Upper lobe of left lung (tissue), 4 donors: ENCODE results near the gene PPM1N.

Experiments used
- EP300 ChIP-seq, 4 donors: sonication (generic); formaldehyde crosslinking; IDR thresholded peaks; one replicate each; pipeline ENCODE4 v1.5.1; 2017; ENCODE audit warnings: antibody characterized with exemption in 4 of 4, control low read depth in 2 of 4
- POLR2A ChIP-seq, 4 donors: fragments of 450-650 bp; IDR thresholded peaks; one replicate each; pipeline ENCODE4 v1.5.1; 2016 to 2017; ENCODE audit warnings: antibody characterized with exemption in 4 of 4, mild to moderate bottlenecking in 2 of 4
- POLR2AphosphoS5 ChIP-seq, 2 donors: sonication (generic); formaldehyde crosslinking; IDR thresholded peaks; one replicate each; pipeline ENCODE4 v1.5.1; 2017; ENCODE audit warnings: antibody characterized with exemption in 2 of 2
- TF ChIP-seq, protein P1 (sequence below), 6 experiments: fragments of 450-650 bp in 4 of 6; fragments of 200-600 bp in 2 of 6; sonication (generic) in 2 of 6; IDR thresholded peaks; one replicate each; pipeline ENCODE4 v1.5.1; 2016 to 2019; ENCODE audit warnings: antibody characterized with exemption in 6 of 6

DNA sequence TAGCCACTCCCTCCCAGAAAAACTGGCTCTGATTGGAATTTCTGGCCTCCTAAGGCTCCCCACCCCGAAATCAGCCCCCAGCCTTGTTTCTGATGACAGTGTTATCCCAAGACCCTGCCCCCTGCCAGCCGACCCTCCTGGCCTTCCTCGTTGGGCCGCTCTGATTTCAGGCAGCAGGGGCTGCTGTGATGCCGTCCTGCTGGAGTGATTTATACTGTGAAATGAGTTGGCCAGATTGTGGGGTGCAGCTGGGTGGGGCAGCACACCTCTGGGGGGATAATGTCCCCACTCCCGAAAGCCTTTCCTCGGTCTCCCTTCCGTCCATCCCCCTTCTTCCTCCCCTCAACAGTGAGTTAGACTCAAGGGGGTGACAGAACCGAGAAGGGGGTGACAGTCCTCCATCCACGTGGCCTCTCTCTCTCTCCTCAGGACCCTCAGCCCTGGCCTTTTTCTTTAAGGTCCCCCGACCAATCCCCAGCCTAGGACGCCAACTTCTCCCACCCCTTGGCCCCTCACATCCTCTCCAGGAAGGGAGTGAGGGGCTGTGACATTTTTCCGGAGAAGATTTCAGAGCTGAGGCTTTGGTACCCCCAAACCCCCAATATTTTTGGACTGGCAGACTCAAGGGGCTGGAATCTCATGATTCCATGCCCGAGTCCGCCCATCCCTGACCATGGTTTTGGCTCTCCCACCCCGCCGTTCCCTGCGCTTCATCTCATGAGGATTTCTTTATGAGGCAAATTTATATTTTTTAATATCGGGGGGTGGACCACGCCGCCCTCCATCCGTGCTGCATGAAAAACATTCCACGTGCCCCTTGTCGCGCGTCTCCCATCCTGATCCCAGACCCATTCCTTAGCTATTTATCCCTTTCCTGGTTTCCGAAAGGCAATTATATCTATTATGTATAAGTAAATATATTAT is 24.3 kb upstream of the PPM1N start:
- TF ChIP-seq, protein P1, sequence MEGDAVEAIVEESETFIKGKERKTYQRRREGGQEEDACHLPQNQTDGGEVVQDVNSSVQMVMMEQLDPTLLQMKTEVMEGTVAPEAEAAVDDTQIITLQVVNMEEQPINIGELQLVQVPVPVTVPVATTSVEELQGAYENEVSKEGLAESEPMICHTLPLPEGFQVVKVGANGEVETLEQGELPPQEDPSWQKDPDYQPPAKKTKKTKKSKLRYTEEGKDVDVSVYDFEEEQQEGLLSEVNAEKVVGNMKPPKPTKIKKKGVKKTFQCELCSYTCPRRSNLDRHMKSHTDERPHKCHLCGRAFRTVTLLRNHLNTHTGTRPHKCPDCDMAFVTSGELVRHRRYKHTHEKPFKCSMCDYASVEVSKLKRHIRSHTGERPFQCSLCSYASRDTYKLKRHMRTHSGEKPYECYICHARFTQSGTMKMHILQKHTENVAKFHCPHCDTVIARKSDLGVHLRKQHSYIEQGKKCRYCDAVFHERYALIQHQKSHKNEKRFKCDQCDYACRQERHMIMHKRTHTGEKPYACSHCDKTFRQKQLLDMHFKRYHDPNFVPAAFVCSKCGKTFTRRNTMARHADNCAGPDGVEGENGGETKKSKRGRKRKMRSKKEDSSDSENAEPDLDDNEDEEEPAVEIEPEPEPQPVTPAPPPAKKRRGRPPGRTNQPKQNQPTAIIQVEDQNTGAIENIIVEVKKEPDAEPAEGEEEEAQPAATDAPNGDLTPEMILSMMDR (IDR thresholded peaks at IDR 0.05): no peak
- TF ChIP-seq POLR2A (IDR thresholded peaks at IDR 0.05) (no peak), POLR2AphosphoS5 (IDR thresholded peaks at IDR 0.05) (no peak), EP300 (IDR thresholded peaks at IDR 0.05) (no peak)
